ENCODE measurements around the gene CTNNBL1. TPM values are rescaled to one million over a fixed set of nuclear protein-coding genes. Genes with fewer than 3 reads are reported as not detected.

CTNNBL1 gene
- total and polyA plus RNA-seq, 2 donors (not counting 3 experiments of a cell fraction or from before 2014, with no cell fraction given), result 20.8 to 60.2 TPM

DNA sequence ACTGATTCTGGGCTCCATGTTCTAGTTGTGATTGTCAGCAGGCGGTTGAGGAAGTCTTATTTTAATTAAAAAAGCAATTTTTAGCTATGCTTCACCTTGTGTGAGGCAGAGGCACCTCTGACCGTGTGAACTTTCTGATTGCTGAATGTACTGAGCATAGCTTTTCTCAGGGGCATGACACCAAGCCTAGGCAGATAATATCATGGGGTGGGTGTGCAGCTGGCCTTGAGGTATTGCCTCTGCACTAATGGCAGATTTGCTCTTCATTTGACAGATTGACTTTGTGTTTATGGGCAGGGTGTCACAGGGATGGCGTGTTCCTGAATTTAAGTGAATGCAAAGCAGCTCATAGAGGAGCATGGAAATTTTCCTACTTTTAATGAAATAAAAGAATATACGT, 19.6 kb downstream of the CTNNBL1 start:
- no peak overlapping the region for H3K4me2 ChIP-seq (ENCODE audit: insufficient read depth, low read length)
- H3K9ac ChIP-seq (replicated peaks; ENCODE audit: extremely low read depth, insufficient read depth, low read length), result no peak overlapping the region
- intact Hi-C loops (cut with micrococcal nuclease), result no loop called here
- ChIA-PET CTCF (no interaction called here), POLR2A (no interaction called here)
- H3K9me3 ChIP-seq (replicated peaks; ENCODE audit: control insufficient read depth, insufficient read depth, low read length), result no peaks in the 10 kb centered on the region
- BruUV-seq (replicated peaks), result no TSS peak
- TF ChIP-seq POLR2A (IDR thresholded peaks at IDR 0.05; ENCODE audit: low read depth, low read length), result no peak
- no peaks in the 10 kb centered on the region for H3K9me1 ChIP-seq (replicated peaks; ENCODE audit: control insufficient read depth, extremely low read depth, insufficient read depth, low read length)
- dilution Hi-C loops (cut with MboI; ENCODE audit: extremely low pct_ligation_motif_present, low sequenced_read_pairs), result no loop called here
- FAIRE-seq (no peak), DNase-seq (ENCODE audit: low read depth, low spot score) (no peak)
- no peak overlapping the region for H3K4me3 ChIP-seq (replicated peaks in 1 of 3; ENCODE audit: insufficient read depth in 1 of 3, low read depth in 1 of 3, low read length in 3 of 3)
- H3K27ac ChIP-seq (ENCODE audit: insufficient read depth, low read depth, low read length), result no peak overlapping the region
- H3K4me1 ChIP-seq (ENCODE audit: control insufficient read depth, extremely low read depth, insufficient read depth, low read length), result peaks cover 6% of the 10 kb centered on the region
- peaks cover 16% of the 10 kb centered on the region for H3K79me2 ChIP-seq (ENCODE audit: control insufficient read depth, insufficient read depth, low read length)
- peaks cover 4% of the 10 kb centered on the region for H4K20me1 ChIP-seq (replicated peaks; ENCODE audit: control insufficient read depth, extremely low read depth, insufficient read depth, low read length)
- H2AFZ ChIP-seq (ENCODE audit: low read depth, low read length), result no peak overlapping the region
- no peaks in the 10 kb centered on the region for H3K27me3 ChIP-seq (ENCODE audit: control insufficient read depth in 2 of 2, insufficient read depth in 2 of 2, low read length in 2 of 2)
- no peaks in the 10 kb centered on the region for H3K36me3 ChIP-seq (ENCODE audit: control insufficient read depth in 2 of 2, extremely low read depth in 1 of 2, insufficient read depth in 2 of 2, low read length in 2 of 2)

DNA sequence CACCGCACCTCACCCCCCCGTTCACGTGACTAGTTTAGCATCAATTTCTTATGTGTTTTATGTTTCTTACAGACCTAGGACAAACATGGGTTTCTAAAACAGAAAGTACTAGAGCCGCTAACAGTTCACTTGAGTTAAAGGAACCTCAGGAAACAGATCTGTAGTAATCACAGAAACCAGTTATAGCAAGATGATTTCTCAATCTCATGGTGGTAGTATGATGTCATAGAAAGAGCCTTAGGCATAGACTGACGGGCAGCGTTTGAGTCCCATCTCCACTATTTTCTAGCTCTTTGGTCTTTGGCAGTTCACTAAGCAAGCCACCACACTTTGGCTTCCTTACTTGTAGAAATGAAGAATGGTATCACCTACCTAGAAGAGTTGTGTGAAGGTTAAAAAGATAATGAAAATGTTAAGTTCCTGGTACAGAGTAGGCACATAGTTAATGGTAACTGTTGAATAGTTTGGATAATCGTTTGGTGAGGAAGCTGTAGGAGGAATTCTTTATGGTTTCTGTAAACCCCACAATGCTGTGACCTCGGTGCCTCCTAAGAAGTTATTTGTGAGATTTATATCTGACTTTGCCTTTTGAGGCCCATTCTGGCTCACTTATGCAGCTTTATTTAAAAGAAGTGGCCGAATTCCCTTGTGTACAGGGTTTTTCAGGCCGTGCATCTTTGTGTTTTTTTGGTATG, 21.3 kb downstream of the CTNNBL1 start:
- no peak for DNase-seq (ENCODE audit: low read depth, low spot score)
- POLR2A ChIA-PET, result no interaction called here
- peaks cover 4% of the 10 kb centered on the region for H4K20me1 ChIP-seq (replicated peaks; ENCODE audit: control insufficient read depth, extremely low read depth, insufficient read depth, low read length)

More for the DNA sequence above, 21.3 kb downstream of the CTNNBL1 start:
- no TSS peak for BruUV-seq (replicated peaks)
- Histone ChIP-seq H3K79me2 (ENCODE audit: control insufficient read depth, insufficient read depth, low read length) (peaks cover 11% of the 10 kb centered on the region), H3K4me2 (ENCODE audit: insufficient read depth, low read length) (no peak overlapping the region), H3K4me3 (replicated peaks in 1 of 3; ENCODE audit: insufficient read depth in 1 of 3, low read depth in 1 of 3, low read length in 3 of 3) (no peak overlapping the region), H3K36me3 (ENCODE audit: control insufficient read depth in 2 of 2, extremely low read depth in 1 of 2, insufficient read depth in 2 of 2, low read length in 2 of 2) (no peaks in the 10 kb centered on the region), H3K9ac (replicated peaks; ENCODE audit: extremely low read depth, insufficient read depth, low read length) (no peak overlapping the region), H3K27me3 (ENCODE audit: control insufficient read depth in 2 of 2, insufficient read depth in 2 of 2, low read length in 2 of 2) (no peaks in the 10 kb centered on the region), H3K9me1 (replicated peaks; ENCODE audit: control insufficient read depth, extremely low read depth, insufficient read depth, low read length) (no peaks in the 10 kb centered on the region), H3K9me3 (replicated peaks; ENCODE audit: control insufficient read depth, insufficient read depth, low read length) (no peaks in the 10 kb centered on the region), H2AFZ (ENCODE audit: low read depth, low read length) (no peak overlapping the region), H3K27ac (ENCODE audit: insufficient read depth, low read depth, low read length) (no peak overlapping the region), H3K4me1 (ENCODE audit: control insufficient read depth, extremely low read depth, insufficient read depth, low read length) (peaks cover 6% of the 10 kb centered on the region)
- FAIRE-seq, result no peak
- TF ChIP-seq POLR2A (IDR thresholded peaks at IDR 0.05; ENCODE audit: low read depth, low read length), result no peak
- TF ChIP-seq, protein P1, sequence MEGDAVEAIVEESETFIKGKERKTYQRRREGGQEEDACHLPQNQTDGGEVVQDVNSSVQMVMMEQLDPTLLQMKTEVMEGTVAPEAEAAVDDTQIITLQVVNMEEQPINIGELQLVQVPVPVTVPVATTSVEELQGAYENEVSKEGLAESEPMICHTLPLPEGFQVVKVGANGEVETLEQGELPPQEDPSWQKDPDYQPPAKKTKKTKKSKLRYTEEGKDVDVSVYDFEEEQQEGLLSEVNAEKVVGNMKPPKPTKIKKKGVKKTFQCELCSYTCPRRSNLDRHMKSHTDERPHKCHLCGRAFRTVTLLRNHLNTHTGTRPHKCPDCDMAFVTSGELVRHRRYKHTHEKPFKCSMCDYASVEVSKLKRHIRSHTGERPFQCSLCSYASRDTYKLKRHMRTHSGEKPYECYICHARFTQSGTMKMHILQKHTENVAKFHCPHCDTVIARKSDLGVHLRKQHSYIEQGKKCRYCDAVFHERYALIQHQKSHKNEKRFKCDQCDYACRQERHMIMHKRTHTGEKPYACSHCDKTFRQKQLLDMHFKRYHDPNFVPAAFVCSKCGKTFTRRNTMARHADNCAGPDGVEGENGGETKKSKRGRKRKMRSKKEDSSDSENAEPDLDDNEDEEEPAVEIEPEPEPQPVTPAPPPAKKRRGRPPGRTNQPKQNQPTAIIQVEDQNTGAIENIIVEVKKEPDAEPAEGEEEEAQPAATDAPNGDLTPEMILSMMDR (IDR thresholded peaks at IDR 0.05; ENCODE audit: extremely low read depth in 1 of 2, insufficient read depth in 1 of 2, low read depth in 1 of 2, low read length in 2 of 2), result no peak
- no peak for TF ChIP-seq GATA2 (IDR thresholded peaks at IDR 0.05; ENCODE audit: insufficient read depth, insufficient read length, low read depth, low read length)
- TF ChIP-seq, protein P2, sequence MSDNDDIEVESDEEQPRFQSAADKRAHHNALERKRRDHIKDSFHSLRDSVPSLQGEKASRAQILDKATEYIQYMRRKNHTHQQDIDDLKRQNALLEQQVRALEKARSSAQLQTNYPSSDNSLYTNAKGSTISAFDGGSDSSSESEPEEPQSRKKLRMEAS (IDR thresholded peaks at IDR 0.05; ENCODE audit: insufficient read depth, insufficient read length), result no peak
- TF ChIP-seq EZH2 (IDR thresholded peaks at IDR 0.05; ENCODE audit: borderline replicate concordance, low read depth, low read length, severe bottlenecking), result no peak
- no peak for TF ChIP-seq POLR2AphosphoS5 (IDR thresholded peaks at IDR 0.05; ENCODE audit: insufficient read depth, low read depth, low read length)
- no peak for TF ChIP-seq FOS (IDR thresholded peaks at IDR 0.05; ENCODE audit: borderline replicate concordance, insufficient read depth, low read length)
- dilution Hi-C loops (cut with MboI; ENCODE audit: extremely low pct_ligation_motif_present, low sequenced_read_pairs), result no loop called here
- CTCF ChIA-PET, result interaction anchor here (0.8 to 2.1 kb wide), 2 partner anchors 11 to 15 kb away, joined by 3 to 5 read pairs; no protein-coding TSS in a partner anchor
- intact Hi-C loops (cut with micrococcal nuclease), result no loop called here
